EH (cell line): ENCODE data around the gene AGPAT3.

ENCODE experiments used
- DNase-seq: peaks from one replicate; pipeline ENCODE4 v3.0.0-alpha.2; 2015; ENCODE audit warnings: low read depth

Gene AGPAT3

GRCh38 chr21:43938751-43939442, 73.9 kb downstream of the AGPAT3 start:
- DNase-seq, result peak; percentile 58

- DNase-seq, result no peak
These were observed 74.7 kb downstream of the AGPAT3 start for GRCh38 chr21:43939443-43940328.

- no peak for DNase-seq
These were observed 75.5 kb downstream of the AGPAT3 start for GRCh38 chr21:43940329-43941050.

DNA sequence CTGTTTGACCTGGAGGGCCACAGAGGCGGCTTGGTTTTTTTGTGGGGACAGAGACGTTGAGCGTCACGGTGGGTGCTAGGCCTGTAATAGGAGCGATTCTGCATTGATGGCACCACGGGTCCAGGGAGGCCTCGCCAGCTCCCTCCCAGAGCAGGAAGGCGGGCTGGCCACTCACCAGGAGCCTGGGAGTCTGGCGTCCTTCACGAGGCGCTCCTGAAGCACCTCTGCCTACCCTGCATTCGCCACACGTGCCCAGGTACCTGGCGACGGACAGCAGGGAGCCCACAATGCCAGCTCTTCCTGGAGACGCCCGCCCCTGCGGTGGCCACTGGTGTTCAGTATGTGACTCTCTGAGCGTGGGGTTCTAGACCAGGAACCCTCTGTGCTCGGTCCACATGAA, 77.2 kb downstream of the AGPAT3 start:
- DNase-seq, result no peak

DNA sequence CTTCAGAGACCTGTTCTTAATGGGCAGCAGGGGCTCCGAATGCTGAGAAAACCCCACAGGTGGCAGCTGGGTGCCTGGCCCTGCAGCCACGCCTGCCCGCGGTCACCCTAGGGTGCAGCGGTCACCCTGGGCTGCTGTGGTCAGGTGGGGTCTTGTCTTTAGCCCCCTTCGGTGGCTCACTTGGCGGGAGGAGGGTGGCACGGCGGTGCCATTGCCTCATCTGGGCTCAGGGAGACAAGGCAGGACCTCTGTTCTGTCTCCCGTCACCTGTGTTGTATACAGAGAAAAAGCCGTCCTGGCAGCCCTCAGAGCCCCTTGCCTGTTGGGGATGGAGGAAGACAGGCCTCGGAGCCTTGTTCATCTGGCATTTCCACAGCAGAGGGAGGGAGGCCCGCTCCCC, 77.6 kb downstream of the AGPAT3 start:
- no peak for DNase-seq

DNA sequence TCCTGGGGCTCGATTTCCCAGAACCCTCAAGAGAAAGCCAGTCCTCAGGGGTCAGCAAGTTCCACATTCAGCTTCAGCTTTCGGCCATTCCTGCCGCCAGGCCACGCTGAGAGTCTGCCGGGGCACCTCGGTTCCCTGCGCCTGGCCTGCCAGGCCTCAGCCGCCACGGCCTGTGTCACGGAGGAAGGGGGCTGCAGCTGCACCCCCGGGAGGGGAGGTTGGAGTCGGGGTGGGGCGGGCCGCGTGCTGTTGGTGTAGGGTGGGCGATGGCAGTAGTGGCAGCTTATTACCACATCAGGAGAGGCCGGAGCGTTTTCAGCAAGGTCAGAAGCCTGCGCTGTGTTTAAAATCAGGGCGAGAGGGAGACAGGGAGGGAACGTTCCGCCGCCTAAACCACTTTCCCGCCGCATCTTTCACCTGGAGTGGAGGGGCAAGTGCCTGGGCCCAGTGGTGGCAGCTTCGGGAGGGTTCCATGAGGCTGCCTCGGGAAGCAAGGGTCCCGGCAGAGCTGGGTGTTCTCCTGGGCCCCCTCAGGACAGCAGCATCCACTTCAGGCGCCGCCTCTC, 78.6 kb downstream of the AGPAT3 start:
- no peak for DNase-seq

DNA sequence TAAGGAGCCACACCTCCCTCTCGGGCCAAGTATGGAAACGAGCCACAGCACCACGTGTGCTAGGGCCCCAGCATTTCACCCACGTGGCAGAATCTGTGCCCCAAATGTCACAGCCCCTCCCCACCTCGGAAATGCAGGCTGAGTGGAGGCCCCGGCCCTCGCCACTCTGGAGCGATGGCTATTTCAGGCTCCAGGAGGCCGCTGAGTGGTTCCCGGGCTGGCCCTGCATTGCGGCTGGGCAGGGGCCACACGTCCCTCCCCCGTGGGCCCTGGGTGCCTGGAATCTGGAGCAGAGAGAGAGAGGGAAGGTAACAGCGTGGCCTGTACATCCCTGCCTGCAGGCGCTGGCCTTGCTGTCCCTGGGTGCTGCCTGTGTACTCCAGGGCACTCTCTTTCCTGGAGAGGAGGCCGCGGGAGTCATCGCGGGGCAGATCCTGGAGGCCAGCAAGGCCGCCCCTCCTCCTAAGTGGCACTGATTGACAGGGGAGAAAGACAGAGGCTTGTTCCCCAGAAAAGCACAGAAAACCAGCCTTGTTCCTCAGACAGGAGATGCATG, 79.1 kb downstream of the AGPAT3 start:
- no peak for DNase-seq

- DNase-seq, result no peak
These were observed 79.7 kb downstream of the AGPAT3 start for GRCh38 chr21:43944757-43945156.

DNA sequence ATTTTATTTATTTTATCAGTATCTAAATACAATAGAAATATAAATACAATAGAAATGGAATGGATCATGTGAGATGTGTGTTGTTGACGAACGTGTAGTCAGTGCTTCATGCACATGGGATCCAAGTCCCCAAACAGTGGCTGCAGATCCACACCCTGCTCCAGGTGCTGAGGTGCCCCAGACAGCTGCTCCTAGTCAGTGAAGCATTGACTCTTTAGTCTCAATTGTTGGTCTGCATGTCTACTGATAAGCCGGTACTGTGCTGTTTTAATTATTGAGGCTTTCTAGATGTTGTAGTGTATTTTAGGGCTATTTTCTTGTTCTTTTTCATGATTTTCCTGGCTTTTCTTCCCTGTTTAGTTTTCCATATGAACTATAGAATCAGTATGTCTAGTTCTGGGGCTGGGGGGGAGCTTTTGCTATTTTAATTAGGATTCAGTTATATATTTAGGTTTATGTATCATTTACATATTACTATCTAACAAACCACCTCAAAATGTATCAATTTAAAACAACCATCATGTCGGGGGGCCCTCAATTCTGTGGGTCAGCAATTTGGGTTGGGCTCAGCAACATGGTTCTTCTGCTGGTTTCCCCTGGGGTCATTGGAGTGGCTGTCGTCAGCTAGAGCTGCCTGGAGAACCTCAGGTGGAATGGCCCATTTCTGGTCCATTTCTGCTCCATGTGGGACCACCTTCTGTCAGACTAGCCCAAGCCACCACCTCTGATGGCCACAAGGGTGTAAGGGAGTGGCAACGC, 83.9 kb downstream of the AGPAT3 start:
- DNase-seq, result no peak

DNA sequence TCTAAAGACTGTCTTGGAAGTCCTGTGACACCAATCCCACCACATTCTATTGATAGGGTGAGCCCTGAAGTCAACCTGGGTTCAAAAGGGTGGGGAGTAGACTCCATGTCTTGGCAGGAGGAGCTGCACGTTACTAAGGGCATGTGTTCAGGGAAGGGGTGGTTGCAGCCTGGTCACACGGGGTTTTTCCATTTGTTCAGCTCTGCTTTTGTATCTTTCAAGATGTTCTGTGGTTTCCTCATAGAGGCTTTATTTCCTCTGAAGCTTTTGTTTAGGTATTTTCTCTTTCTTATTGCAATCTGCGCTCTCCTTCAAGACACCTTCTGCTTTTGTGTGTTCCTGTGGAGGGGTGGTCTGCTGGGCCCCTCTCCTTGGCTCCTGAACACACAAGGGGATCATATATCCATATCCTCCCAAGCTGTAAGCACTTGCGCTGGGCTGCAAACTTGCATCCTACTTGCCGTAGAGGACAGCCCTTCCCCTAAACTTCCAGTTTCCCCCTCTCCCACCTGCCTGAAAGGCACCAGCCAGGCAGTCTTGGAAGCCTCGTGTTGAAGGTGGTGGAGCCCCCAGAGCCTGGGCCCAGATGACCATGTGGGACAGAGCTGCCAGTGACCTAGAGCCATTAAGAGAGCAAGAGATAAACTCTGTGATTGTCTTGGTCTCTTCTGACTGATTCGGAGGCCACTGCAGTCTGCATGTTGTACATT, 84.6 kb downstream of the AGPAT3 start:
- DNase-seq, result no peak

DNA sequence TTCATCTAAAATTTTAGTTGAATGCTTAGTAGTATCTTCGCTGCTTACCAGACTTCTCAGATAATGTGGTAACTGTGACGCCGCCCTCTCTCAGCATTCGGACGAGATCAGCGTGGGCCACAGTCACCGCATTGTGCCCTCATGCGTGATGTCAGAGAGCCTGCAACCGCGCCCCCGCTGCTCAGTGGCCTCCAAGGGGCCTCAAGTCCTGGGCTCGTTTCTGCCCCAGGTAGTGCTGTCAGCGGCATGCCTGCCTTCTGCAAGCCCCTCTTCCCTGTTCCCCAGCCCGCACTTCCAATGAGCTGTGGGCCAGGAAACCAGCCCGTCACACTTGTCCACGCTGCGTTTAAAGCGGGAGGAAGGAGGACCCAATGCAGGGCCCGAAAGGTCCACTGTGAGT, 85.5 kb downstream of the AGPAT3 start:
- DNase-seq, result no peak

DNA sequence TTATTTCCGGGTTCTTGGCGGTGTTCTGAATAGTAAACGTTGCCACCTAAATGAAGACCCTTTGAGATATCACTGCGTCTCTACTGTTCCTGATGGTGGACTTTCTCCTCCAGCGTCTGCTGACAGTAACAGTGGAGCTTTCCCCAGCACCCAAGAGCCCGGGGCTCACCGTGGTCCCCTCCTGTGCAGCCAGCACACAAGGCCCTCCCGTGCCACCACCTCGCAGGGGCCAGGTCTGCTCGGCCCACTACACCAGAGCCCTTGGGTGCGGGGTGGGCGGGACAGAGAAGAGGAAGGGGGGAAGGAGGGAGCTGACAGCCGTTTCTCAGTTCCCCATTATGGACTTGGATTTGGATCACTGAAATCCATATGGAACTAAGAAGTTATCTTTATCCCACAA, 85.9 kb downstream of the AGPAT3 start:
- DNase-seq, result no peak

DNA sequence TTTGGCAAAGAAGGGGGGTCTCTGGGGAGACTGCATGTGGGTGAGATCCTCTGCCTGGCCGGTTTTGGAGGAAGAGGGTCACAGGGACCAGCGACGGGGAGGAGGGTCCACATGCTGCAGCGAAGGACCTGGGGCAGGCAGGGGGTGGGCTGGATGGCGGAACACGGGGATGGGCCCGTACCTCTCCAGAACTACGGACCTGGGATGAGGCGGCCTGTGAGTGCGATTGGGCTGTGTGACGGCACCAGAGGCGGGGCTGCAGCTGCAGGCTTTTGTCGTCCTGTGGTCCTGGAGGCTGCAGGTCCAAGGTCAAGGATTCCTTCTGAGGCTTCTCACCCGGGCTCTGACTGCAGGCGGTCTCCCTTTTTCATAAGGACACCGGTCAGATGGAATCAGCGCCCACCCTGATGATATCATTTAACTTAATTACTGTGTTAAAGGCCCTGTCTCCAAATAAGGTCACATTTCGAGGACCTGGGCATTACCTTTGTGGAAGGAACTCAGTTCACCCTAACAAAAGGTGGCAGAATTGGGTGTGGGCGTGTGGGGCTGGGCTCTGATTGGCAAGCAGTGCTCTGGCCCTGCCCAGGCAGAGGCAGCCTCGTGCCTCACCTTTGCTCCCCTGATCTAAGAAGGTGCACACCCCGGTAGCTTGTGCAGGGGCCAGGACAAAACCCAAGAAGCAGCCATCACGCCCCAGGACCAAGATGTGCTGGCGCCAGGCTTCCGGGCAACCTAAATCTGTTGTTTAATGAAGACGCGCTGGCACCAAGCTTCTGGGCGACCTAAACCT, 87.1 kb downstream of the AGPAT3 start:
- DNase-seq, result no peak

- DNase-seq, result no peak
These were observed 88.0 kb downstream of the AGPAT3 start for GRCh38 chr21:43953021-43953420.

DNA sequence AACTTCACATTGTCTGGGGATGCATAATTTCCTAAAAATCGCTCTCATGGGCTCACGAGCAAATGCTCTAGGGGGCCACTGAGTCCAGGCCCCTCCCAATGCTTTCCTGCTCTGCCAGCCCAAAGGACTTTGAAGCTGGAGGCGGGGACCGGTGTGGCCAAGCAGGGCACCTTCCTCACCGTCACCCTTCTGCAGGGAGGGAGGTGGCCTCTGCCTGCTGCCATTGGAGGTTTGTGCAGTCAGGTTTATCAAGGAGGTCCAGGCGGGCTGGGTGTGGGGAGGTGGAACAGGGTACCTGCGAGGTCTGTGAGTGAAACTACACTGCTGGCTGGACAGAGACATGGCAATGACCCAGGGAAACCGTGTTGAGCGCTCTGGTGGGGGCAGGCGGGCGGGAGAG, 89.0 kb downstream of the AGPAT3 start:
- DNase-seq, result no peak

DNA sequence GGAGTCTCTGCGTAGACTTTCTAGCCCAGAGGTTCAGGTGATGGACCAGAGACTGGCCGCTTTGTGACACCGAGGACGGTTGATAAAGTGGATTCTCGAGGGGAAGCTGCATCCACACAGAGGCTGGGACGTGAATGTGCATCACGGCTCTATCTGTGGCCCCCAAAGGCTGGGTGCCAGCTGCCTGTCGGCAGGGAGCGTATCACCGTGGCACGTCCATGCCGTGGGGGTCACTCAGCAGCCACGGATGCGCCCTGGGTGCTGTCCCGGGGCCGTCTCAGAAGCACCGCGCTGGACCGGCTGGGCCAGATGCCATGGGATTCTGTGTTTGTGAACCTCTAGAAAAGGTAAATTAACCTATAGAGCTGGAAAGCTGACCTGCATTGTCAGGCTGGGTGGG, 89.9 kb downstream of the AGPAT3 start:
- no peak for DNase-seq

- no peak for DNase-seq
These were observed 91.1 kb downstream of the AGPAT3 start for GRCh38 chr21:43956019-43956669.

DNA sequence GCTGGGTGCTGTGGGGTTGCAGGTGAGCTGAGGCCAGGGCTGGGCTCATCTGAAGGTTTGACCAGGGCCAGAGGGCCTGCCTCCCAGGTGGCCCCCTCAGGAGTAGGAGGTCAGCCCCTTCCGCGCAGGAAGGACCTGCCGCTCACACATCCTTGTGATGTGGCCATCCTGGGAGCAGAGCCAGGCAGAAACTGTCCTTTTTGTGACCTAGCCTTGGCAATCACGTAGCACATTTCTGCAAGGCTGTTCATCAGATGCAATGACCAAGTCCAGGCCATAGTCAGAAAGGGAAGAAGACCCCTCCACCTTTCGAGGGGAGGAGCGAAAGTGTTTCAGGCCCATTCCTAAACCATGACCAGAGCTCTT, 91.6 kb downstream of the AGPAT3 start:
- peak; percentile 58 for DNase-seq

DNA sequence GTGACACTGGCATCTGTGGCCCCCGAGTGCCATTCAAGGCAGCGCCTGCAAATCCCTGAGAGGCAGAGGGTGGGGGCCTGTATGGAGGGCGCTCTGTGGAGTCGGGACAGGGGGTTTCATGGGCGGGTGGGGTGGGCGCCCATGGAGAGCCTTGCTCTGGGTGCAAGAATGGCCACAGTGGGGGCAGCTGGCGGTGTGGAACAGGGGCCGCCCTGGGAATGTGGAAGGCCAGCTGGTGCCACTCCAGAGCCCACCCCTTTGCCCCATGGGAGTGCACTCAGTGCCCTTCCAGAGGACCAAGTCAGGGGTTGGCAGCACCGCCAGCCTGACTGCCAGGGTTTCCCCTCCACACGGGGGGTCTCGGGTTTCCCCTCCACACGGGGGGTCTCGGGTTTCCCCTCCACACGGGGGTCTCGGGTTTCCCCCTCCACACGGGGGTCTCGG, 92.1 kb downstream of the AGPAT3 start:
- no peak for DNase-seq
